ENCODE data around the gene RNF6.

- TF ChIP-seq TAF1 (IDR thresholded peaks at IDR 0.05; ENCODE audit: low read depth) = no peak
- TF ChIP-seq, protein P1, sequence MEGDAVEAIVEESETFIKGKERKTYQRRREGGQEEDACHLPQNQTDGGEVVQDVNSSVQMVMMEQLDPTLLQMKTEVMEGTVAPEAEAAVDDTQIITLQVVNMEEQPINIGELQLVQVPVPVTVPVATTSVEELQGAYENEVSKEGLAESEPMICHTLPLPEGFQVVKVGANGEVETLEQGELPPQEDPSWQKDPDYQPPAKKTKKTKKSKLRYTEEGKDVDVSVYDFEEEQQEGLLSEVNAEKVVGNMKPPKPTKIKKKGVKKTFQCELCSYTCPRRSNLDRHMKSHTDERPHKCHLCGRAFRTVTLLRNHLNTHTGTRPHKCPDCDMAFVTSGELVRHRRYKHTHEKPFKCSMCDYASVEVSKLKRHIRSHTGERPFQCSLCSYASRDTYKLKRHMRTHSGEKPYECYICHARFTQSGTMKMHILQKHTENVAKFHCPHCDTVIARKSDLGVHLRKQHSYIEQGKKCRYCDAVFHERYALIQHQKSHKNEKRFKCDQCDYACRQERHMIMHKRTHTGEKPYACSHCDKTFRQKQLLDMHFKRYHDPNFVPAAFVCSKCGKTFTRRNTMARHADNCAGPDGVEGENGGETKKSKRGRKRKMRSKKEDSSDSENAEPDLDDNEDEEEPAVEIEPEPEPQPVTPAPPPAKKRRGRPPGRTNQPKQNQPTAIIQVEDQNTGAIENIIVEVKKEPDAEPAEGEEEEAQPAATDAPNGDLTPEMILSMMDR (IDR thresholded peaks at IDR 0.05; ENCODE audit: poor library complexity, severe bottlenecking) = no peak
- TF ChIP-seq POLR2AphosphoS5 (IDR thresholded peaks at IDR 0.05) = no peak
- no peak for TF ChIP-seq EP300 (conservative IDR thresholded peaks at IDR 0.05; ENCODE audit: poor library complexity, severe bottlenecking)
- no peak for TF ChIP-seq RAD21 (conservative IDR thresholded peaks at IDR 0.05)
Measured at GRCh38 chr13:26257049-26257448, 34.9 kb upstream of the RNF6 start.

Data from neural cell (in vitro differentiated cells).